C1 segment of cervical spinal cord (tissue), 14 donors: ENCODE measurements around the gene TNXB.
A peak's percentile ranks its signal among the peaks of the same experiment; 100 is the strongest.
"Not testable (repeated sequence)": the region's sequence is repeated elsewhere in the genome, so short reads cannot be mapped to it uniquely, and the experiment has no call there.

ENCODE experiments used
- DNase-seq, 14 donors: peaks; one replicate each; lab custom pipeline; 2025; lab: John Stamatoyannopoulos, UW

The TNXB gene

DNA sequence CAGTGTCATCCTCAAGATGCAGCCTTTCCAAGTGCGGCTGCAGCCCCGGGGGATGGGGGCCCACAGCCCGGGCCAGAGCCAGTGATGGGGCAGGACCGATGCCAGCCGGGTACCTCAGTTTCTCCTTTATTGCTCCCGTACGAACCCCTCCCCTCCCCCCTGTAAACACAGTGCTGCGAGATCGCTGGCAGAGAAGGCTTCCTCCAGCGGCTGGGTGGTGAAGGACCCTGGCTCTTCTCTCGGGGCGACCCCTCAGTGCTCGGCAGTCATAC is 68.2 kb downstream of the TNXB start:
- DNase-seq = not testable (repeated sequence)

DNA sequence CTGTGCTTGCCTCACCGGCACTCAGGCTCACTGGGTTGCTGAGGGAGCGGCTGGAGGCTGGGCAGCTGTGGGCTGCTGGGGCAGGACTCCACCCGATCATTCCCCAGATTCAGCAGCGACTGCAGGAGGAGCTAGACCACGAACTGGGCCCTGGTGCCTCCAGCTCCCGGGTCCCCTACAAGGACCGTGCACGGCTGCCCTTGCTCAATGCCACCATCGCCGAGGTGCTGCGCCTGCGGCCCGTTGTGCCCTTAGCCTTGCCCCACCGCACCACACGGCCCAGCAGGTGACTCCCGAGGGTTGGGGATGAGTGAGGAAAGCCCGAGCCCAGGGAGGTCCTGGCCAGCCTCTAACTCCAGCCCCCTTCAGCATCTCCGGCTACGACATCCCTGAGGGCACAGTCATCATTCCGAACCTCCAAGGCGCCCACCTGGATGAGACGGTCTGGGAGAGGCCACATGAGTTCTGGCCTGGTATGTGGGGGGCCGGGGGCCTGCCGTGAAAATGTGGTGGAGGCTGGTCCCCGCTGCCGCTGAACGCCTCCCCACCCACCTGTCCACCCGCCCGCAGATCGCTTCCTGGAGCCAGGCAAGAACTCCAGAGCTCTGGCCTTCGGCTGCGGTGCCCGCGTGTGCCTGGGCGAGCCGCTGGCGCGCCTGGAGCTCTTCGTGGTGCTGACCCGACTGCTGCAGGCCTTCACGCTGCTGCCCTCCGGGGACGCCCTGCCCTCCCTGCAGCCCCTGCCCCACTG is 68.7 kb downstream of the TNXB start:
- not testable (repeated sequence) for DNase-seq

DNA sequence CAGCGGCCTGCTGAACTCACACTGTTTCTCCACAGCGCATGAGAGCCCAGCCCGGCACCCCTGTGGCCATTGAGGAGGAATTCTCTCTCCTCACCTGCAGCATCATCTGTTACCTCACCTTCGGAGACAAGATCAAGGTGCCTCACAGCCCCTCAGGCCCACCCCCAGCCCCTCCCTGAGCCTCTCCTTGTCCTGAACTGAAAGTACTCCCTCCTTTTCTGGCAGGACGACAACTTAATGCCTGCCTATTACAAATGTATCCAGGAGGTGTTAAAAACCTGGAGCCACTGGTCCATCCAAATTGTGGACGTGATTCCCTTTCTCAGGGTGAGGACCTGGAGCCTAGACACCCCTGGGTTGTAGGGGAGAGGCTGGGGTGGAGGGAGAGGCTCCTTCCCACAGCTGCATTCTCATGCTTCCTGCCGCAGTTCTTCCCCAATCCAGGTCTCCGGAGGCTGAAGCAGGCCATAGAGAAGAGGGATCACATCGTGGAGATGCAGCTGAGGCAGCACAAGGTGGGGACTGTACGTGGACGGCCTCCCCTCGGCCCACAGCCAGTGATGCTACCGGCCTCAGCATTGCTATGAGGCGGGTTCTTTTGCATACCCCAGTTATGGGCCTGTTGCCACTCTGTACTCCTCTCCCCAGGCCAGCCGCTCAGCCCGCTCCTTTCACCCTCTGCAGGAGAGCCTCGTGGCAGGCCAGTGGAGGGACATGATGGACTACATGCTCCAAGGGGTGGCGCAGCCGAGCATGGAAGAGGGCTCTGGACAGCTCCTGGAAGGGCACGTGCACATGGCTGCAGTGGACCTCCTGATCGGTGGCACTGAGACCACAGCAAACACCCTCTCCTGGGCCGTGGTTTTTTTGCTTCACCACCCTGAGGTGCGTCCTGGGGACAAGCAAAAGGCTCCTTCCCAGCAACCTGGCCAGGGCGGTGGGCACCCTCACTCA is 69.5 kb downstream of the TNXB start:
- DNase-seq = not testable (repeated sequence)

DNA sequence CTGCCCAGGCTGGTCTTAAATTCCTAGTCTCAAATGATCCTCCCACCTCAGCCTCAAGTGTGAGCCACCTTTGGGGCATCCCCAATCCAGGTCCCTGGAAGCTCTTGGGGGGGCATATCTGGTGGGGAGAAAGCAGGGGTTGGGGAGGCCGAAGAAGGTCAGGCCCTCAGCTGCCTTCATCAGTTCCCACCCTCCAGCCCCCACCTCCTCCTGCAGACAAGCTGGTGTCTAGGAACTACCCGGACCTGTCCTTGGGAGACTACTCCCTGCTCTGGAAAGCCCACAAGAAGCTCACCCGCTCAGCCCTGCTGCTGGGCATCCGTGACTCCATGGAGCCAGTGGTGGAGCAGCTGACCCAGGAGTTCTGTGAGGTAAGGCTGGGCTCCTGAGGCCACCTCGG is 70.3 kb downstream of the TNXB start:
- DNase-seq = not testable (repeated sequence)

DNA sequence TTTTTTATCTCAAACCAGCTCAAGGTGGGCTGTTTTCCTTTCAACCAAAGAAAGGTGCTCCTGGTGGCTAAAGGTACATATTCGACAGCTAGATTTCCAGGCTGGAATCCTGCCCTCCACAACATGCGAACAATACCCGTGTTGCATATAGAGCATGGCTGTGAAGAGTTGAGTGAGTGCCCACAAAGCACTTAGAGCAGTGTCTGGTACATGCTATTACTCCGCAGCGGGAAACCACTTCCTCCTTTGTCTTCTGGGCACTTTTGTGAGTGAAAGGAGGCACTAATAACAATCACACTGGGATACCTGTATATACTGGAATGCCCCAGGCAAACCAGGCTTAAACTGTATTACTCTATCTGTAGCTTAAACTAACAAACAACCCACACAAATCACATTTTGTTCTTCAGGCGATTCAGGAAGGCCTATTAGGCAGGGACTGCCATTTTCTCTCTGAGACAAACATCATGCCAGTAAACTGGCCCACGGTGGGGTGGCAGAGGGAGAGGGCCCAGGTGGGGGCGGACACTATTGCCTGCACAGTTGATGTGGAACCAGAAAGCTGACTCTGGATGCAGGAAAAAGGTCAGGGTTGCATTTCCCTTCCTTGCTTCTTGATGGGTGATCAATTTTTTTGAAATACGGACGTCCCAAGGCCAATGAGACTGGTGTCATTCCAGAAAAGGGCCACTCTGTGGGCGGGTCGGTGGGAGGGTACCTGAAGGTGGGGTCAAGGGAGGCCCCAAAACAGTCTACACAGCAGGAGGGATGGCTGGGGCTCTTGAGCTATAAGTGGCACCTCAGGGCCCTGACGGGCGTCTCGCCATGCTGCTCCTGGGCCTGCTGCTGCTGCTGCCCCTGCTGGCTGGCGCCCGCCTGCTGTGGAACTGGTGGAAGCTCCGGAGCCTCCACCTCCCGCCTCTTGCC is 71.3 kb downstream of the TNXB start, which contains the start of gene CYP21A2:
CYP21A2 (plus strand) TSS at position 818 of the 927 bp plus-strand sequence; CDS start at position 826, 8 bp downstream.
- DNase-seq = not testable (repeated sequence)

DNA sequence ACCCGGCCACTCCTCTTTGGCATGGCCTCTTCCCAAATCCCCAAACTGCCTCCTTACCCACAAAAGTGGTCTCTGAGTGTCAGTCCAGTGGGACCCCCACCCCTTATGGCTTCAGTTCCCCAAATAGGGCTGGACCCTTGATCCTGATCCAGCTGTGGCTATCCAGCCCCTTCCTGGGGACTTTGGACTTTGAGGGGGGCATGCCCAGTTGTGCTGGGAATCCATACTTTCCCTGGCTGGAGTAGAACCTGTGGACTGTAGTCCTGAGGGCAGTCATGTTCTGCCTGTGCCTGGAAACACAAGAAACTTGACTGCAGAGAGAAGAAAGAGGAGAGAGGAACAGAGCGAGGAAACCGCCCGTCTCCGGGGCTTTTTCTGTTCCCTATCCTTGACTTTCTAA is 72.0 kb downstream of the TNXB start:
- not testable (repeated sequence) for DNase-seq

DNA sequence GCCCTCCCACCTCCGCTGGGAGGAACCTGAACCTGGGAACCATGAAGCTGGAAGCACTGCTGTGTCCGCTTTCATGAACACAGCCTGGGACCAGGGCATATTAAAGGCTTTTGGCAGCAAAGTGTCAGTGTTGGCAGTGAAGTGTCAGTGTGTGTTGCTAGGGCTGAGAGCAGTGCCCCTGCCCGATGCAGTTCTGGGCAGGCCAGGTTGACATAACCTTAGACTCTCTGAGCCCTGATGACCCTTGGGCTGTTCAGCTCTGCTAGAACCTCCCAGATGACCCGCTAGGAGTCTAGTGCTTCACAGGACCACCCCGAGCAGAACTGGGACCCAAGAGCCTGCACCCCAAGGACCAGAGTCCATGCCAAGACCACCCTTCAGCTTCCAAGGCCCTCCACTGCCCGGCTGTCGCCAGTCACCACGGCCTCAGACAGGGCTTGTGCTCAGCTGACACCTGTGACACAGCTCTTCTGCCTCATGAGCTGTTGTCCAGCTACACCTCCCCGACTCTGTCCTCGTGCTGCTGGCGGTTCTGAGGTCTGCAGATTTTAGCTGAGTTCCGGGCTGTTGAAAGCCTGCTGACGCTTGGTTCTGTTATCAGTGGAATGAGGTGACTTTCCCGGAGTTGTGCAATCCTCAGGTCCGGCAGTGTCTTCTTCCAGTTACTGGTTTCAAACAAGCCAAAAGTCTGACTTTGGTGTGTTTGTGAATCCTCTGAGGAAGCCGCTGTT is 73.7 kb downstream of the TNXB start:
- DNase-seq = not testable (repeated sequence)

DNA sequence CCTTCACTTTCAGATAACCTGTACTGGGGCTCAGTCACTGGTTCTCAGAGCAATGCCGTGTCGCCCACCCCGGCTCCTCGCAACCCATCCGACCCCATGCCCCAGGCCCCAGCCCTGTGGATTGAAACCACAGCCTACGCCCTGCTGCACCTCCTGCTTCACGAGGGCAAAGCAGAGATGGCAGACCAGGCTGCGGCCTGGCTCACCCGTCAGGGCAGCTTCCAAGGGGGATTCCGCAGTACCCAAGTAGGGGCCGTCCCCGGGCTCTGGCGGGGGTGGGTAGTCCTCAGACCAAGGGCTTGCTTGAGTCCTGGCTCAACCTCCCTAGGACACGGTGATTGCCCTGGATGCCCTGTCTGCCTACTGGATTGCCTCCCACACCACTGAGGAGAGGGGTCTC is 79.6 kb downstream of the TNXB start:
- DNase-seq = not testable (repeated sequence)

DNA sequence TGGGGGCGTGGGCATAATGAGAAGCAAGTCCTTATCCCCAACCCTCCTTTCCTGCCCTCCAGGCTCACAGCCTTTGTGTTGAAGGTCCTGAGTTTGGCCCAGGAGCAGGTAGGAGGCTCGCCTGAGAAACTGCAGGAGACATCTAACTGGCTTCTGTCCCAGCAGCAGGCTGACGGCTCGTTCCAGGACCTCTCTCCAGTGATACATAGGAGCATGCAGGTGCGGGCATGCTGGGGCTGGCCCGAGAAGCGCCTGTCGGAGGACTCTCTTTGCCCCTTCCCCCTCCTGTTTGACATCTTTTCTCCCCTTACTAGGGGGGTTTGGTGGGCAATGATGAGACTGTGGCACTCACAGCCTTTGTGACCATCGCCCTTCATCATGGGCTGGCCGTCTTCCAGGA is 80.5 kb downstream of the TNXB start:
- not testable (repeated sequence) for DNase-seq

DNA sequence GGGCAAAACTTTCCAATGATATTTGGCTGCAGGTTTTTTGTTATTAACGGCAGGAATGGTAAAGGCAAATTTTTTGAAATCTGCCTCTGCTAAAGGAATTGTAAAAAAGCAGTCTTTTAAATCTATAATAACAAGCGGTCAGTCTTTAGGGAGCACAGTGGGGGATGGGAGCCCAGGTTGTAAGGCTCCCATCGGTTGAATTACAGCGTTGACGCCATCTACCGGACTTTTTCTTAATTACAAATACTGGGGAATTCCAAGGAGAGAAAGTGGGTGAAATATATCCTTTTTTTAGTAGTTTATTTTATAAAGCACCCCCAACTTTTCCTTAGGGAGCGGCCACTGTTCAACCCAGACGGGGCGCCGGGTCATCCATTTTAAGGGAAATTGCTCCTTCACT is 87.0 kb downstream of the TNXB start:
- not testable (repeated sequence) for DNase-seq

DNA sequence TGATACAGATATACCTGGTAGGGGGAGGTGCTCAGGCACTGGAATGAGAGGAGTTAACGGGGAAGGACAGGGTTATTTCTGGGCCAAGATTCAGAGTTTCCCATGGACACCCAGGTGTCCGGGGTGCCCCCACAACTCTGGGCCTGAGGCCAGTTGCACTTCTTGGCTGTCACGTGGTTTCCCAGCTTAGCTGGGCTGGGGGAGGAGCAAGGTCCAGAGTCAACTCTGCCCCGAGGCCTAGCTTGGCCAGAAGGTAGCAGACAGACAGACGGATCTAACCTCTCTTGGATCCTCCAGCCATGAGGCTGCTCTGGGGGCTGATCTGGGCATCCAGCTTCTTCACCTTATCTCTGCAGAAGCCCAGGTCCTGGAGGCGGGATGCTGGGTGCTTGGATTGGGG is 94.6 kb downstream of the TNXB start, which contains the start of gene C4B:
C4B (plus strand) TSS at position 249 of the 400 bp plus-strand sequence; CDS start at position 300, 51 bp downstream.
- DNase-seq = not testable (repeated sequence)

DNA sequence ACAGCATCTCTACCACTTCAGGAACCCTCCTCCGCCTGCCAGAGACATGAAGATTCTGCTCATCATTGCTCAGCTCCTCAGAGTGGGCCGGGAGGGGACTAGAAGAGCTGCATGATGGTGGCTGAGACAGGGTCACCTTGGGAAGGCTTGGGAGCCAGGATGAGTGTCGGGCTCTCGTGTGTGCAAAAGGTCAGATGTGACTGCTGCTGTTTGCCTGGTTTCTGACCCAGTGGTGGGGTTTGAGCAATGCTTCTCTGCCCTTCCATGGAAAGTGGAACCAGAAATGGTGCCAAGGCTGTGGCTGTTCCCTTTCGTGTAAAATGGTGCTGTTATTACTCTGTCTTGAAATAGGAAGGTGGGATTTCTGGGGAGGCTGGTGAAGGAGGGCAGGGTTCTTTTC is 95.4 kb downstream of the TNXB start:
- DNase-seq = not testable (repeated sequence)

DNA sequence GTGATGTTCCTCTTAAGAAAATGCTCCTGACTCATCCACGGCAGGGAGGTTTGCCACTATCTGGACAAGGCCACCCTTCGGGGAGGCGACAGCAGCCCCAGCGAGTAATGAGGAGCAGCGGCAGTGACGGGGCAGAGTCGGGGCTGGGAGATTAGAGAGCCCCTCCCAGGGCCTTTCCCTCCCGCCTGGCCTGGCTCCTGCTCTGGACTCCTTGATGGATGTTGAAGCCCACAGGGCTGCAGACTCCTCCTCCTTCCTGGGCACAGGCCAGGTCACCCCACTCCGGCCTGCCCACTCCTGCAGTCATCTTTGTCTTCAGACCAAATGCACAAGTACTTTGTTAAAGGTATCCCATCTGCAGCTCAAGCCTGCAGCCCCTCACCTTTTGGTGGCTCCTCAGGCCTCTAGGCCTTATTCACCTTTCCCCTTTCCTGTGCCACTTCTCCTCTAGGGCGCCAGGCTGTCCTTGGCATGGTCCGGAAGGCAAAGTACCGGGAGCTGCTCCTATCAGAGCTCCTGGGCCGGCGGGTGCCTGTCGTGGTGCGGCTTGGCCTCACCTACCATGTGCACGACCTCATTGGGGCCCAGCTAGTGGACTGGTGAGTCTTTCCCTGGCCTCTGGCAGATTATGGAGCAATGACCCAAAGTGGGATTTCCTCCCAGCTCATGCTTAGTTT is 96.1 kb downstream of the TNXB start:
- DNase-seq = peak in 1 of 14 donors; percentile 33

DNA sequence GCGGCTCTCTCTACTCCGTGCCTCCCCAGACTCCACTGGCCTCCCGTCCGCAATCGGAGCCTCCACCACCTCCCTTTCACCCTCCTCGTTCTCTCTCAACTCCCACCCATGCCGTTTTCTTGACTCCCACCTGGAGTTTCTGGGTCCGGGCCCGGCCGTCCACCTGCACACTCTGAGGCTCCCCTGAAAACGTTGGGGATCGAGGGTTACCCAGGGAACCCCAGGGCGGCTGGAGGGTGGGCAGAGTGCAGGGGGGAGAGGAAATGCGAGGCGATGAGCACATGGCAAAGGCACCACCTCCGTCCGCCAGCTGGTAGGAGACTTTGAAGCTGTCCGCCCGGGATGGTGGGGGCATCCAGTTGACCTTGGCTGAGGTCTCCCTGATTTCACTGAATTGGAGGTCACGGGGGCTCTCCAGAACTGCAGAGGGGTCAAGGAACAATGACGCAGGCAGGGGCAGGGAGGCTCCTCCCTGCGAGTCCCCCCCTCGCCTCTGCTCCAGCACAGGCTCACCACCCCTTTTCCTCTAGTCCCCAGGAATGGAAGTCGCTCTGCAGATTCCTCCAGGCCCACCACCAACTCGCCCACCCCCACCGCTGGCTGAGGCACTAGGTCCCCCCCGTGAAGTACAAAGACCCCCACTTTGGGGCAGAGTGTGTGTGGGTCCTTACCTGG is 98.1 kb downstream of the TNXB start:
- DNase-seq = not testable (repeated sequence)

DNA sequence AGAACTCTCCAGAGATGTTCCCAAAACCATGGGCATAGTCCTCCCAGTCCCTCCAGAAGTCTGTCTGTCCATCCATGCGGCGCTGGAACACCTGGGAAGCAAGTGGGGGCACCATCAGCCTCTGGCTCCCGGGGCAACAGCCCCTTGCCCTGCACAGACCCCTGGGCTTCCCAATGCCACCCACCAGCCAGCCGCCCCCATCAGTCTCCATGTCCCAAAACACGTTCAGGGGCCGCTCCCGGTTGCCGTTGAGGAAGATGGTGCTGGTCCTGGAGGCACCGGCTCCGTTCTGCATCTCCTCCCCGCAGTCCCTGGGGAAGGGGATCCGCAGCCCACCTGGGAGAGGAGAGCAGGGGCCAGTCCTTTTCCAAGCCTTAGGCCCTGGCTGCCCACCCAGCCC is 99.6 kb downstream of the TNXB start:
- DNase-seq = not testable (repeated sequence)

DNA sequence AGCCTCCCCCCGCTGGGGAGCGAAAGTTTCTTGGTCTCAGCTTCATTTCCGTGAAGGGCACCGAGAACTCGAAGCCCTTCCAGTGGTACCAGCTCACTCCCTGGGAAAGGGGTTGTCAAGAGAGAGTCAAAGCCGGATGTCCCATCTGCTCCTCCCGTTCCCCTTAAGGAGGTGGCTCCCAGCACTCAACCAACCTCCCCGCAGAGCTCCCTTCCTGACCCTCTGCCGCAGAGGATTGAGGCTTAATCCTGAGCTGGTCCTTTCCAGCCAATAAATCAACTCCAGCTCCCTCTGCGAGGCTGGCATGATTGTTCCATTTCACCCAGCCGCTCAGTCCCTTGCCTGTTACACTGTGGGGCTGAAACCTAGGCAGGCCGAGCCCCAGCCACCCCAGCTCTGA is 100.5 kb downstream of the TNXB start:
- not testable (repeated sequence) for DNase-seq

DNA sequence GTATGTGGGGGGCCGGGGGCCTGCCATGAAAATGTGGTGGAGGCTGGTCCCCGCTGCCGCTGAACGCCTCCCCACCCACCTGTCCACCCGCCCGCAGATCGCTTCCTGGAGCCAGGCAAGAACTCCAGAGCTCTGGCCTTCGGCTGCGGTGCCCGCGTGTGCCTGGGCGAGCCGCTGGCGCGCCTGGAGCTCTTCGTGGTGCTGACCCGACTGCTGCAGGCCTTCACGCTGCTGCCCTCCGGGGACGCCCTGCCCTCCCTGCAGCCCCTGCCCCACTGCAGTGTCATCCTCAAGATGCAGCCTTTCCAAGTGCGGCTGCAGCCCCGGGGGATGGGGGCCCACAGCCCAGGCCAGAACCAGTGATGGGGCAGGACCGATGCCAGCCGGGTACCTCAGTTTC is 101.1 kb downstream of the TNXB start:
- DNase-seq = not testable (repeated sequence)

DNA sequence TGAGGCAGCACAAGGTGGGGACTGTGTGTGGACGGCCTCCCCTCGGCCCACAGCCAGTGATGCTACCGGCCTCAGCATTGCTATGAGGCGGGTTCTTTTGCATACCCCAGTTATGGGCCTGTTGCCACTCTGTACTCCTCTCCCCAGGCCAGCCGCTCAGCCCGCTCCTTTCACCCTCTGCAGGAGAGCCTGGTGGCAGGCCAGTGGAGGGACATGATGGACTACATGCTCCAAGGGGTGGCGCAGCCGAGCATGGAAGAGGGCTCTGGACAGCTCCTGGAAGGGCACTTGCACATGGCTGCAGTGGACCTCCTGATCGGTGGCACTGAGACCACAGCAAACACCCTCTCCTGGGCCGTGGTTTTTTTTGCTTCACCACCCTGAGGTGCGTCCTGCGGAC is 102.1 kb downstream of the TNXB start:
- not testable (repeated sequence) for DNase-seq

DNA sequence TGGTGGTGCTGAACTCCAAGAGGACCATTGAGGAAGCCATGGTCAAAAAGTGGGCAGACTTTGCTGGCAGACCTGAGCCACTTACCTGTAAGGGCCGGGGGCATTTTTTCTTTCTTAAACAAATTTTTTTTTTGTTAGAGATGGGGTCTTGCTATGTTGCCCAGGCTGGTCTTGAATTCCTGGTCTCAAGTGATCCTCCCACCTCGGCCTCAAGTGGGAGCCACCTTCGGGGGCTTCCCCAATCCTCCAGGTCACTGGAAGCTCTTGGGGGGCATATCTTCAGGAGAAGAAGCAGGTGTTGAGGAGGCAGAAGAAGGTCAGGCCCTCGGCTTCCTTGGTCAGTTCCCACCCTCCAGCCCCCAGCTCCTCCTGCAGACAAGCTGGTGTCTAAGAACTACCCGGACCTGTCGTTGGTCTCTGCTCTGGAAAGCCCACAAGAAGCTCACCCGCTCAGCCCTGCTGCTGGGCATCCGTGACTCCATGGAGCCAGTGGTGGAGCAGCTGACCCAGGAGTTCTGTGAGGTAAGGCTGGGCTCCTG is 103.1 kb downstream of the TNXB start:
- DNase-seq = not testable (repeated sequence)
